ENCODE data around the gene SLC6A13. TPM values are rescaled to one million over a fixed set of nuclear protein-coding genes. Genes with fewer than 3 reads are reported as not detected.

SLC6A13 gene
- total and polyA plus RNA-seq, 2 donors (not counting 3 experiments of a cell fraction or from before 2014, with no cell fraction given), result 0.14 TPM; not detected in 1

DNA sequence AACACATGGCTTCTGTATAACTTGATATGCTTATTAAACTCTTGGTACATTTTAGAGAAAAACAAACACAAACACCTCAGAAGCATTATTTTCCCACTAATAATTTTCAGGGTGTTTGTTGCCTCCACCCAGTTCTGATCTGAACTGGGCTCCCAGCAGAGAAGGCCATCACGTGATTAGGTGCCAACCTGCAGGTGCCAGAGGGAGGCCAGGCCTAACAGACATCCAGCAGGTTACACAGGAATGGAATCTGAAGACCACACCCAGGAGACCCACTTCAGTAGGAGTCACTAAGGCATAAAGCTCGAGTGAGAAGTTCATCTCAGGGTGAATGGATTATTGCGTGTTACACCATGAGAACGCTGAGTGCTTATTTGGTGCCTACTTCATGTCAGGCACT is 57.6 kb downstream of the SLC6A13 start:
- no peak for DNase-seq (ENCODE audit: low read depth, low spot score)
- dilution Hi-C loops (cut with MboI; ENCODE audit: extremely low pct_ligation_motif_present, low sequenced_read_pairs), result no loop called here

GRCh38 chr12:204261-204678 is 58.4 kb downstream of the SLC6A13 start:
- Histone ChIP-seq H4K20me1 (replicated peaks; ENCODE audit: control insufficient read depth, extremely low read depth, insufficient read depth, low read length) (no peaks in the 10 kb centered on the region), H3K4me3 (replicated peaks in 1 of 3; ENCODE audit: insufficient read depth in 1 of 3, low read depth in 1 of 3, low read length in 3 of 3) (no peak overlapping the region), H2AFZ (ENCODE audit: low read depth, low read length) (no peak overlapping the region), H3K79me2 (ENCODE audit: control insufficient read depth, insufficient read depth, low read length) (no peaks in the 10 kb centered on the region), H3K4me2 (ENCODE audit: insufficient read depth, low read length) (no peak overlapping the region), H3K4me1 (ENCODE audit: control insufficient read depth, extremely low read depth, insufficient read depth, low read length) (no peaks in the 10 kb centered on the region), H3K9ac (replicated peaks; ENCODE audit: extremely low read depth, insufficient read depth, low read length) (no peak overlapping the region), H3K36me3 (ENCODE audit: control insufficient read depth in 2 of 2, extremely low read depth in 1 of 2, insufficient read depth in 2 of 2, low read length in 2 of 2) (no peaks in the 10 kb centered on the region), H3K9me3 (replicated peaks; ENCODE audit: control insufficient read depth, insufficient read depth, low read length) (no peaks in the 10 kb centered on the region), H3K27ac (ENCODE audit: insufficient read depth, low read depth, low read length) (no peak overlapping the region), H3K27me3 (ENCODE audit: control insufficient read depth in 2 of 2, insufficient read depth in 2 of 2, low read length in 2 of 2) (peaks cover 13 to 18% of the 10 kb centered on the region in 2 experiments), H3K9me1 (replicated peaks; ENCODE audit: control insufficient read depth, extremely low read depth, insufficient read depth, low read length) (no peaks in the 10 kb centered on the region)
- CTCF ChIA-PET, result interaction anchor here (1.4 kb wide), 1 partner anchor 14 kb away, joined by 3 read pairs; no protein-coding TSS in a partner anchor
- dilution Hi-C loops (cut with MboI; ENCODE audit: extremely low pct_ligation_motif_present, low sequenced_read_pairs) (no loop called here), intact Hi-C loops (cut with micrococcal nuclease) (no loop called here)
- POLR2A ChIA-PET, result no interaction called here
- no TSS peak for BruUV-seq (replicated peaks)
- FAIRE-seq (no peak), DNase-seq (ENCODE audit: low read depth, low spot score) (no peak)
- no peak for TF ChIP-seq MYC (IDR thresholded peaks at IDR 0.05; ENCODE audit: low read depth, low read length)
- TF ChIP-seq, protein P1, sequence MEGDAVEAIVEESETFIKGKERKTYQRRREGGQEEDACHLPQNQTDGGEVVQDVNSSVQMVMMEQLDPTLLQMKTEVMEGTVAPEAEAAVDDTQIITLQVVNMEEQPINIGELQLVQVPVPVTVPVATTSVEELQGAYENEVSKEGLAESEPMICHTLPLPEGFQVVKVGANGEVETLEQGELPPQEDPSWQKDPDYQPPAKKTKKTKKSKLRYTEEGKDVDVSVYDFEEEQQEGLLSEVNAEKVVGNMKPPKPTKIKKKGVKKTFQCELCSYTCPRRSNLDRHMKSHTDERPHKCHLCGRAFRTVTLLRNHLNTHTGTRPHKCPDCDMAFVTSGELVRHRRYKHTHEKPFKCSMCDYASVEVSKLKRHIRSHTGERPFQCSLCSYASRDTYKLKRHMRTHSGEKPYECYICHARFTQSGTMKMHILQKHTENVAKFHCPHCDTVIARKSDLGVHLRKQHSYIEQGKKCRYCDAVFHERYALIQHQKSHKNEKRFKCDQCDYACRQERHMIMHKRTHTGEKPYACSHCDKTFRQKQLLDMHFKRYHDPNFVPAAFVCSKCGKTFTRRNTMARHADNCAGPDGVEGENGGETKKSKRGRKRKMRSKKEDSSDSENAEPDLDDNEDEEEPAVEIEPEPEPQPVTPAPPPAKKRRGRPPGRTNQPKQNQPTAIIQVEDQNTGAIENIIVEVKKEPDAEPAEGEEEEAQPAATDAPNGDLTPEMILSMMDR (IDR thresholded peaks at IDR 0.05; ENCODE audit: extremely low read depth in 1 of 2, insufficient read depth in 1 of 2, low read depth in 1 of 2, low read length in 2 of 2), result no peak
- TF ChIP-seq POLR2AphosphoS5 (IDR thresholded peaks at IDR 0.05; ENCODE audit: insufficient read depth, low read depth, low read length), result no peak
- TF ChIP-seq GATA2 (IDR thresholded peaks at IDR 0.05; ENCODE audit: insufficient read depth, insufficient read length, low read depth, low read length), result no peak
- no peak for TF ChIP-seq JUN (IDR thresholded peaks at IDR 0.05; ENCODE audit: borderline replicate concordance, insufficient read depth, insufficient read length, low read depth)

More for the DNA sequence above, 57.6 kb downstream of the SLC6A13 start:
- H3K4me3 ChIP-seq (replicated peaks in 1 of 3; ENCODE audit: insufficient read depth in 1 of 3, low read depth in 1 of 3, low read length in 3 of 3), result no peak overlapping the region
- no peak overlapping the region for H2AFZ ChIP-seq (ENCODE audit: low read depth, low read length)
- H4K20me1 ChIP-seq (replicated peaks; ENCODE audit: control insufficient read depth, extremely low read depth, insufficient read depth, low read length), result no peaks in the 10 kb centered on the region
- no peaks in the 10 kb centered on the region for H3K79me2 ChIP-seq (ENCODE audit: control insufficient read depth, insufficient read depth, low read length)
- no peak overlapping the region for H3K4me2 ChIP-seq (ENCODE audit: insufficient read depth, low read length)
- H3K4me1 ChIP-seq (ENCODE audit: control insufficient read depth, extremely low read depth, insufficient read depth, low read length), result no peaks in the 10 kb centered on the region
- ChIA-PET POLR2A (no interaction called here), CTCF (no interaction called here)
- no peaks in the 10 kb centered on the region for H3K9me3 ChIP-seq (replicated peaks; ENCODE audit: control insufficient read depth, insufficient read depth, low read length)
- H3K27me3 ChIP-seq (ENCODE audit: control insufficient read depth in 2 of 2, insufficient read depth in 2 of 2, low read length in 2 of 2), result peaks cover 13 to 18% of the 10 kb centered on the region in 2 experiments
- intact Hi-C loops (cut with micrococcal nuclease), result no loop called here
- no peak overlapping the region for H3K9ac ChIP-seq (replicated peaks; ENCODE audit: extremely low read depth, insufficient read depth, low read length)
- TF ChIP-seq EZH2 (IDR thresholded peaks at IDR 0.05; ENCODE audit: borderline replicate concordance, low read depth, low read length, severe bottlenecking) (no peak), JUN (IDR thresholded peaks at IDR 0.05; ENCODE audit: borderline replicate concordance, insufficient read depth, insufficient read length, low read depth) (no peak), MYC (IDR thresholded peaks at IDR 0.05; ENCODE audit: low read depth, low read length) (no peak), GATA2 (IDR thresholded peaks at IDR 0.05; ENCODE audit: insufficient read depth, insufficient read length, low read depth, low read length) (no peak)
- TF ChIP-seq, protein P2, sequence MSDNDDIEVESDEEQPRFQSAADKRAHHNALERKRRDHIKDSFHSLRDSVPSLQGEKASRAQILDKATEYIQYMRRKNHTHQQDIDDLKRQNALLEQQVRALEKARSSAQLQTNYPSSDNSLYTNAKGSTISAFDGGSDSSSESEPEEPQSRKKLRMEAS (IDR thresholded peaks at IDR 0.05; ENCODE audit: insufficient read depth, insufficient read length), result no peak
- H3K9me1 ChIP-seq (replicated peaks; ENCODE audit: control insufficient read depth, extremely low read depth, insufficient read depth, low read length), result no peaks in the 10 kb centered on the region
- H3K36me3 ChIP-seq (ENCODE audit: control insufficient read depth in 2 of 2, extremely low read depth in 1 of 2, insufficient read depth in 2 of 2, low read length in 2 of 2), result no peaks in the 10 kb centered on the region
- no peak for FAIRE-seq
- BruUV-seq (replicated peaks), result no TSS peak
- no peak overlapping the region for H3K27ac ChIP-seq (ENCODE audit: insufficient read depth, low read depth, low read length)

All from endothelial cell of umbilical vein (primary cell).